Liver (tissue), 9 donors: ENCODE measurements around the gene SLIT3. TPM values are rescaled to one million over a fixed set of nuclear protein-coding genes. Genes with fewer than 3 reads are reported as not detected.

Source experiments
- DNase-seq: peaks from one replicate; pipeline ENCODE4 v3.0.0-alpha.2; 2017; ENCODE audit warnings: low spot score
- H3K27ac ChIP-seq, 2 donors: one replicate each; pipeline ENCODE4 v1.7.0; 2013; ENCODE audit warnings: inconsistent platforms in 2 of 2, low read length in 2 of 2, control low read depth in 1 of 2, low read depth in 1 of 2, mild to moderate bottlenecking in 1 of 2
- H3K27me3 ChIP-seq, 4 donors: one replicate each; pipeline versions ENCODE4 v1.6.1 to v1.7.0; 2013; ENCODE audit warnings: low read length in 3 of 4, inconsistent platforms in 1 of 4, mild to moderate bottlenecking in 1 of 4, moderate library complexity in 1 of 4; ENCODE audit not compliant: control insufficient read depth in 4 of 4, insufficient read depth in 4 of 4
- H3K36me3 ChIP-seq, 4 donors: one replicate each; pipeline versions ENCODE4 v1.6.1 to v1.7.0; 2013; ENCODE audit warnings: low read length in 3 of 4, mild to moderate bottlenecking in 3 of 4, low read depth in 1 of 4, moderate library complexity in 1 of 4; ENCODE audit not compliant: control insufficient read depth in 4 of 4, insufficient read depth in 3 of 4
- H3K4me1 ChIP-seq, 4 donors: one replicate each; pipeline versions ENCODE4 v1.6.1 to v1.7.0; 2013; ENCODE audit warnings: low read length in 3 of 4, mild to moderate bottlenecking in 3 of 4, moderate library complexity in 1 of 4; ENCODE audit not compliant: control insufficient read depth in 4 of 4, insufficient read depth in 4 of 4
- H3K4me3 ChIP-seq, 3 donors: one replicate each; pipeline versions ENCODE4 v1.6.1 to v1.7.0; 2013; ENCODE audit warnings: low read length in 3 of 3, control low read depth in 1 of 3, low read depth in 1 of 3, mild to moderate bottlenecking in 1 of 3
- H3K9ac ChIP-seq, 2 donors: one replicate each; pipeline ENCODE4 v1.7.0; 2013; ENCODE audit warnings: low read length in 2 of 2, mild to moderate bottlenecking in 2 of 2, moderate library complexity in 2 of 2, control low read depth in 1 of 2, low read depth in 1 of 2
- H3K9me3 ChIP-seq, 4 donors: one replicate each; pipeline versions ENCODE4 v1.6.1 to v1.7.0; 2013; ENCODE audit warnings: low read length in 3 of 4; ENCODE audit not compliant: control insufficient read depth in 4 of 4
- ATF3 ChIP-seq: IDR thresholded peaks from 2 replicates; pipeline ENCODE4 v1.6.1; 2016; ENCODE audit warnings: antibody characterized with exemption
- CTCF ChIP-seq: fragments of 150-350 bp; IDR thresholded peaks from 2 replicates; pipeline ENCODE4 v1.5.1; 2017; ENCODE audit warnings: improper control_type of control experiment, low read depth, low read length; ENCODE audit not compliant: missing input control
- FOXA2 ChIP-seq: IDR thresholded peaks from 2 replicates; pipeline ENCODE4 v1.6.1; 2016; ENCODE audit warnings: antibody characterized with exemption
- GABPA ChIP-seq, 2 donors: IDR thresholded peaks in 1 of 2; conservative IDR thresholded peaks in 1 of 2; 2 replicates each; pipeline ENCODE4 v1.6.1; 2016; ENCODE audit warnings: antibody characterized with exemption in 2 of 2, mild to moderate bottlenecking in 1 of 2, moderate library complexity in 1 of 2
- HNF4A ChIP-seq, 2 donors: conservative IDR thresholded peaks; 2 replicates each; pipeline ENCODE4 v1.6.1; 2016; ENCODE audit warnings: antibody characterized with exemption in 2 of 2, mild to moderate bottlenecking in 2 of 2
- HNF4G ChIP-seq: IDR thresholded peaks from 2 replicates; pipeline ENCODE4 v1.6.1; 2016; ENCODE audit warnings: antibody characterized with exemption
- JUND ChIP-seq, 2 donors: IDR thresholded peaks; 2 replicates each; pipeline ENCODE4 v1.6.1; 2016; ENCODE audit warnings: antibody characterized with exemption in 2 of 2
- RAD21 ChIP-seq, 2 donors: IDR thresholded peaks; 2 replicates each; pipeline ENCODE4 v1.6.1; 2016; ENCODE audit warnings: antibody characterized with exemption in 2 of 2, mild to moderate bottlenecking in 2 of 2
- RXRA ChIP-seq, 2 donors: IDR thresholded peaks; 2 replicates each; pipeline ENCODE4 v1.6.1; 2017 to 2018; ENCODE audit warnings: antibody characterized with exemption in 2 of 2, mild to moderate bottlenecking in 1 of 2
- SP1 ChIP-seq: IDR thresholded peaks from 2 replicates; pipeline ENCODE4 v1.6.1; 2018; ENCODE audit warnings: antibody characterized with exemption, mild to moderate bottlenecking
- YY1 ChIP-seq: IDR thresholded peaks from 2 replicates; pipeline ENCODE4 v1.6.1; 2016; ENCODE audit warnings: antibody characterized with exemption, mild to moderate bottlenecking
- ZBTB33 ChIP-seq: IDR thresholded peaks from 2 replicates; pipeline ENCODE4 v1.6.1; 2016; ENCODE audit warnings: antibody characterized with exemption
- WGBS: extraction: QIAGEN DNeasy Blood & Tissue Kit; methylation state at CpG from one replicate; pipeline ENCODE4 v1.1.7; 2013; 5-methylcytosine and 5-hydroxymethylcytosine counted together
- polyA plus RNA-seq, 2 donors: library from polyadenylated mRNA; stranded (reverse) in 1 of 2; unstranded in 1 of 2; fragments of 200-250 nt in 1 of 2; fragments of >200 nt in 1 of 2; fragmentation: Nextera tagmentation in 1 of 2; extraction: Ambion mirVana in 1 of 2; gene quantifications; one replicate each; pipeline versions ENCODE4 v1.2.1 to v1.2.3, GENCODE V29; 2013 to 2015
- total RNA-seq, 2 donors: library from RNA; depleted of rRNA; stranded (reverse); fragments of >200 nt; gene quantifications; one replicate each; pipeline ENCODE4 v1.2.3, GENCODE V29; 2014
- TF ChIP-seq, protein P1 (sequence below): IDR thresholded peaks from 2 replicates; pipeline ENCODE4 v1.6.1; 2016; ENCODE audit warnings: antibody characterized with exemption
- TF ChIP-seq, protein P2 (sequence below): IDR thresholded peaks from 2 replicates; pipeline ENCODE4 v1.6.1; 2016; ENCODE audit warnings: antibody characterized with exemption, mild to moderate bottlenecking
- donor health status: healthy.
- donor health status: healthy.
- donor health status: healthy.
- donor health status: healthy.
- donor health status: healthy.

Gene SLIT3
- total and polyA plus RNA-seq, 4 donors: 0.61 to 1.3 (median 0.91) TPM

DNA sequence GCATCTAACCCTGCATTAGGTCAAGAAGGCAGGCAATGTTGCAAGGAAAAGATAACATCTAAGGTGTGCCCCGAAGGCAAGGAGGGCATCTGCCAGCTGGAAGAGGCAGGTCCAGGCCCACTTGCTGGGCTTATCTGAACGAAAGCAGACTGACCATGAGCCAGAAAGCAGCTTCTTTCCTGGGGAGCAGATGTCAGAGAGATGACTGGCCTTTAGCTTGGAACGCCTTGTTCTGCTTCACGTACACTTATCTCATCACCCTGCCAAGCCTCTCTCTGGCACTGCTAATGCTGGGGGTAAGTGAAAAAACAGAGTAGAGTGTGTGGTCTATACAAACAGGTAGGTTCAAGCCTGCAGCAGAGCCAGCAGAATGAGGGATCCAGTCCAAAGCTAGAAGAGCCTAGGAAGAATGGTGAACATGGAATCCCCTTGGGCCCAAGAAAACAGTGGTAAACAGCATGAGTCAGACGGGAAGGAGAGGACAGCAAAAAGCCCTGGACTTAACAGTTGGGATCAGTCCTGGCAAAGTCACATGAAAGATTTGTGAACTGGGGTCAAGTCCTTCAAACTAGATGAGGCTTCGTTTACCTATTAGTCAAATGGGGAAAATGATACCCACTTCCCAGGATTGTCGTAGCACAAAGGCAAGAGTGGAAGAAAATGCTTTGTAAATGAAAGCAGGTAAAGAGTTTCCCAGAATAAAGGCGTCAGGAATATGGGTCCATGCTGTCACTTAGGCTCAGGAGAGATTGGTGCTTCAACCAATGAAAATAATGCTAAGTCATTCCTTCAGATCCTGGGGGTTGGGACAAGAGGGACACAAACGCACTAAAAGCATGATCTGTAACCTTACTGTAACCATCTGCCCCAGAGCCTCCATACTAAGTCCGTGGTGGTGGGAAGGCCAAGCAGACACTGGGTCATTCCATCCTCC is 200.9 kb downstream of the SLIT3 start:
- no peak overlapping the region for H3K9ac ChIP-seq
- no peaks in the 10 kb centered on the region for H3K27me3 ChIP-seq
- no peak overlapping the region for H3K4me3 ChIP-seq
- 58% methylated on average over 10 of the region's 10 CpGs for WGBS
- no peak for DNase-seq
- H3K9me3 ChIP-seq: peaks cover 0 to 5% (median 0%) of the 10 kb centered on the region in 4 donors
- H3K4me1 ChIP-seq: no peaks in the 10 kb centered on the region
- no peak for TF ChIP-seq HNF4G
- TF ChIP-seq SP1: no peak
- TF ChIP-seq CTCF: no peak
- TF ChIP-seq, protein P1, sequence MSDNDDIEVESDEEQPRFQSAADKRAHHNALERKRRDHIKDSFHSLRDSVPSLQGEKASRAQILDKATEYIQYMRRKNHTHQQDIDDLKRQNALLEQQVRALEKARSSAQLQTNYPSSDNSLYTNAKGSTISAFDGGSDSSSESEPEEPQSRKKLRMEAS: no peak
- TF ChIP-seq, protein P2, sequence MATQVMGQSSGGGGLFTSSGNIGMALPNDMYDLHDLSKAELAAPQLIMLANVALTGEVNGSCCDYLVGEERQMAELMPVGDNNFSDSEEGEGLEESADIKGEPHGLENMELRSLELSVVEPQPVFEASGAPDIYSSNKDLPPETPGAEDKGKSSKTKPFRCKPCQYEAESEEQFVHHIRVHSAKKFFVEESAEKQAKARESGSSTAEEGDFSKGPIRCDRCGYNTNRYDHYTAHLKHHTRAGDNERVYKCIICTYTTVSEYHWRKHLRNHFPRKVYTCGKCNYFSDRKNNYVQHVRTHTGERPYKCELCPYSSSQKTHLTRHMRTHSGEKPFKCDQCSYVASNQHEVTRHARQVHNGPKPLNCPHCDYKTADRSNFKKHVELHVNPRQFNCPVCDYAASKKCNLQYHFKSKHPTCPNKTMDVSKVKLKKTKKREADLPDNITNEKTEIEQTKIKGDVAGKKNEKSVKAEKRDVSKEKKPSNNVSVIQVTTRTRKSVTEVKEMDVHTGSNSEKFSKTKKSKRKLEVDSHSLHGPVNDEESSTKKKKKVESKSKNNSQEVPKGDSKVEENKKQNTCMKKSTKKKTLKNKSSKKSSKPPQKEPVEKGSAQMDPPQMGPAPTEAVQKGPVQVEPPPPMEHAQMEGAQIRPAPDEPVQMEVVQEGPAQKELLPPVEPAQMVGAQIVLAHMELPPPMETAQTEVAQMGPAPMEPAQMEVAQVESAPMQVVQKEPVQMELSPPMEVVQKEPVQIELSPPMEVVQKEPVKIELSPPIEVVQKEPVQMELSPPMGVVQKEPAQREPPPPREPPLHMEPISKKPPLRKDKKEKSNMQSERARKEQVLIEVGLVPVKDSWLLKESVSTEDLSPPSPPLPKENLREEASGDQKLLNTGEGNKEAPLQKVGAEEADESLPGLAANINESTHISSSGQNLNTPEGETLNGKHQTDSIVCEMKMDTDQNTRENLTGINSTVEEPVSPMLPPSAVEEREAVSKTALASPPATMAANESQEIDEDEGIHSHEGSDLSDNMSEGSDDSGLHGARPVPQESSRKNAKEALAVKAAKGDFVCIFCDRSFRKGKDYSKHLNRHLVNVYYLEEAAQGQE: no peak
- no peak for TF ChIP-seq ZBTB33
- TF ChIP-seq FOXA2: no peak
- TF ChIP-seq HNF4A (conservative IDR thresholded peaks at IDR 0.05): no peak
- no peak for TF ChIP-seq JUND (IDR thresholded peaks at IDR 0.05)
- no peak for TF ChIP-seq RXRA (IDR thresholded peaks at IDR 0.05)
- no peak for TF ChIP-seq ATF3
- TF ChIP-seq GABPA (IDR thresholded peaks at IDR 0.05 in 1 of 2, conservative IDR thresholded peaks at IDR 0.05 in 1 of 2): no peak
- no peak for TF ChIP-seq RAD21 (IDR thresholded peaks at IDR 0.05)
- no peak for TF ChIP-seq YY1
- H3K36me3 ChIP-seq: no peaks in the 10 kb centered on the region
- H3K27ac ChIP-seq: no peak overlapping the region
